ENCODE results near the gene ALDH1A1. TPM values are rescaled to one million over a fixed set of nuclear protein-coding genes. Genes with fewer than 3 reads are reported as not detected.

Gene ALDH1A1
- total RNA-seq, result 1 to 10 TPM in 2 of 5 donors, under 1 TPM in 3; 0.47 to 1.3 (median 0.95) TPM
- total RNA-seq (2013), result 1.3 TPM
- total RNA-seq, result 0 to 12.5 (median 0.32) reads per million in 29 experiments

GRCh38 chr9:72952914-72953313, at the start of gene ALDH1A1:
ALDH1A1 (minus strand) TSS chr9:72953053; CDS start chr9:72953000, 53 bp downstream.
- WGBS (ENCODE audit: insufficient coverage), result 0% methylated on average over 4 of the region's 9 CpGs
- Histone ChIP-seq H3K27me3 (replicated peaks in 1 of 2; ENCODE audit: control insufficient read depth in 2 of 2, extremely low read depth in 1 of 2, insufficient read depth in 2 of 2, low read length in 1 of 2) (no peaks in the 10 kb centered on the region), H3K36me3 (ENCODE audit: control insufficient read depth in 2 of 2, extremely low read depth in 1 of 2, insufficient read depth in 1 of 2, low read length in 1 of 2) (no peaks in the 10 kb centered on the region), H3K27ac (ENCODE audit: low read length) (no peak within 1 kb of the TSS), H3K4me1 (ENCODE audit: control insufficient read depth in 1 of 2, extremely low read depth in 1 of 2, insufficient read depth in 2 of 2, low read length in 2 of 2) (no peaks in the 10 kb centered on the region), H3K4me3 (ENCODE audit: control insufficient read depth in 1 of 2, extremely low read depth in 1 of 2, low read length in 1 of 2) (no peak within 1 kb of the TSS), H3K9me3 (no peaks in the 10 kb centered on the region)
- peaks cover 17 to 19% of the 10 kb centered on the region in 2 donors for H3K27me3 Mint-ChIP-seq
- peaks cover 8 to 13% (median 11%) of the 10 kb centered on the region in 3 donors for H3K4me1 Mint-ChIP-seq
- DNase-seq (peak in 1 of 35 experiments; percentile 2), ATAC-seq (replicated peaks in 1 of 4) (peak in 2 of 4 experiments; percentile 24)
- peaks cover 0 to 3% (median 0%) of the 10 kb centered on the region in 3 donors for H3K9me3 Mint-ChIP-seq
- H3K27ac Mint-ChIP-seq, result no peak within 1 kb of the TSS
- CTCF ChIA-PET, result no interaction called here
- POLR2A ChIA-PET, result no interaction called here
- H3K36me3 Mint-ChIP-seq, result no peaks in the 10 kb centered on the region
- no peak within 1 kb of the TSS for H3K4me3 Mint-ChIP-seq

- ChIA-PET CTCF (interaction anchor here in 1 of 2 donors (0.6 kb wide), 1 partner anchor 77 kb away, joined by 5 read pairs; no protein-coding TSS in a partner anchor), POLR2A (interaction anchor here in 1 of 2 donors (0.6 kb wide), 1 partner anchor 92 kb away, joined by 5 read pairs; no protein-coding TSS in a partner anchor)
- no peak overlapping the region for H3K4me3 ChIP-seq (ENCODE audit: control insufficient read depth in 1 of 2, extremely low read depth in 1 of 2, low read length in 1 of 2)
- Mint-ChIP-seq H3K27ac (no peak overlapping the region), H3K4me3 (no peak overlapping the region), H3K36me3 (no peaks in the 10 kb centered on the region), H3K27me3 (peaks cover 12 to 13% of the 10 kb centered on the region in 2 donors), H3K4me1 (peaks cover 3 to 6% (median 3%) of the 10 kb centered on the region in 3 donors), H3K9me3 (peaks cover 0 to 3% (median 0%) of the 10 kb centered on the region in 3 donors)
- no peaks in the 10 kb centered on the region for H3K4me1 ChIP-seq (ENCODE audit: control insufficient read depth in 1 of 2, extremely low read depth in 1 of 2, insufficient read depth in 2 of 2, low read length in 2 of 2)
- no peak for ATAC-seq (replicated peaks in 1 of 4)
- no peak for DNase-seq
- H3K27ac ChIP-seq (ENCODE audit: low read length), result no peak overlapping the region
- no peaks in the 10 kb centered on the region for H3K9me3 ChIP-seq
- H3K27me3 ChIP-seq (replicated peaks in 1 of 2; ENCODE audit: control insufficient read depth in 2 of 2, extremely low read depth in 1 of 2, insufficient read depth in 2 of 2, low read length in 1 of 2), result peaks cover 0 to 8% of the 10 kb centered on the region in 2 experiments
- WGBS (ENCODE audit: insufficient coverage), result no CpG with 5 or more reads among the region's 3 CpGs
- no peaks in the 10 kb centered on the region for H3K36me3 ChIP-seq (ENCODE audit: control insufficient read depth in 2 of 2, extremely low read depth in 1 of 2, insufficient read depth in 1 of 2, low read length in 1 of 2)
Measured at GRCh38 chr9:73001860-73002259, 49.0 kb upstream of the ALDH1A1 start.

DNA sequence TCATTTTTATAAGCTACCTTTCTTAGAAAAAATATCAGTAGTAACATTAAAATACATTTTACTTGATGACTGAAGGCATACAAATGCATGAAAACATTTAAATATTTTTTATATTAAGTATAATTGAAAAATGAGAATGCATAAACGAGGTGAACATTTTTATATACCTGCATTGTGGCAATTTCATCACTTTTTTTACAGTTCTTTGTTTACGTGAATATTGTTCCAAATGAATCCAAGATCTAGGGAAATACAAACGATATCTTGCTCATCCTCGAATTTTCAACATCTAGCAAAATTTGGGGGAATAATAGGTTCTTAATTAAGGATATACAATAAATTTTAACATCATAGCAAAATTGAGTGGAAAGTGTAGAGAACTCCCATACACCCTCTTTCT, 45.5 kb upstream of the ALDH1A1 start:
- DNase-seq (no peak), ATAC-seq (replicated peaks in 1 of 4) (no peak)
- no peaks in the 10 kb centered on the region for H3K36me3 ChIP-seq (ENCODE audit: control insufficient read depth in 2 of 2, extremely low read depth in 1 of 2, insufficient read depth in 1 of 2, low read length in 1 of 2)
- CTCF ChIA-PET, result no interaction called here
- H3K4me1 ChIP-seq (ENCODE audit: control insufficient read depth in 1 of 2, extremely low read depth in 1 of 2, insufficient read depth in 2 of 2, low read length in 2 of 2), result no peaks in the 10 kb centered on the region
- POLR2A ChIA-PET, result no interaction called here
- H3K9me3 ChIP-seq, result no peaks in the 10 kb centered on the region
- Mint-ChIP-seq H3K4me1 (peaks cover 3 to 6% (median 3%) of the 10 kb centered on the region in 3 donors), H3K4me3 (no peak overlapping the region), H3K36me3 (no peaks in the 10 kb centered on the region), H3K27ac (no peak overlapping the region), H3K27me3 (peaks cover 2 to 3% of the 10 kb centered on the region in 2 donors), H3K9me3 (no peaks in the 10 kb centered on the region)
- H3K4me3 ChIP-seq (ENCODE audit: control insufficient read depth in 1 of 2, extremely low read depth in 1 of 2, low read length in 1 of 2), result no peak overlapping the region
- peaks cover 0 to 4% of the 10 kb centered on the region in 2 experiments for H3K27me3 ChIP-seq (replicated peaks in 1 of 2; ENCODE audit: control insufficient read depth in 2 of 2, extremely low read depth in 1 of 2, insufficient read depth in 2 of 2, low read length in 1 of 2)
- H3K27ac ChIP-seq (ENCODE audit: low read length), result no peak overlapping the region
- WGBS (ENCODE audit: insufficient coverage), result no CpG with 5 or more reads among the region's 4 CpGs

GRCh38 chr9:72997387-72997995, 44.6 kb upstream of the ALDH1A1 start:
- H3K27ac Mint-ChIP-seq, result no peak overlapping the region
- peaks cover 3 to 6% (median 3%) of the 10 kb centered on the region in 3 donors for H3K4me1 Mint-ChIP-seq
- no peak overlapping the region for H3K4me3 ChIP-seq (ENCODE audit: control insufficient read depth in 1 of 2, extremely low read depth in 1 of 2, low read length in 1 of 2)
- H3K27ac ChIP-seq (ENCODE audit: low read length), result no peak overlapping the region
- no peak for ATAC-seq (replicated peaks in 1 of 4)
- H3K4me3 Mint-ChIP-seq, result peak overlapping the region in 1 of 3 donors; percentile 37
- no peak for DNase-seq
- peaks cover 0 to 4% of the 10 kb centered on the region in 2 experiments for H3K27me3 ChIP-seq (replicated peaks in 1 of 2; ENCODE audit: control insufficient read depth in 2 of 2, extremely low read depth in 1 of 2, insufficient read depth in 2 of 2, low read length in 1 of 2)
- POLR2A ChIA-PET, result no interaction called here
- H3K9me3 Mint-ChIP-seq, result no peaks in the 10 kb centered on the region
- peaks cover 2 to 5% of the 10 kb centered on the region in 2 donors for H3K27me3 Mint-ChIP-seq
- no peaks in the 10 kb centered on the region for H3K36me3 Mint-ChIP-seq
- H3K36me3 ChIP-seq (ENCODE audit: control insufficient read depth in 2 of 2, extremely low read depth in 1 of 2, insufficient read depth in 1 of 2, low read length in 1 of 2), result no peaks in the 10 kb centered on the region
- H3K9me3 ChIP-seq, result no peaks in the 10 kb centered on the region
- no peaks in the 10 kb centered on the region for H3K4me1 ChIP-seq (ENCODE audit: control insufficient read depth in 1 of 2, extremely low read depth in 1 of 2, insufficient read depth in 2 of 2, low read length in 2 of 2)
- CTCF ChIA-PET, result no interaction called here
- whole genome bisulfite sequencing (ENCODE audit: insufficient coverage), result 7% methylated on average over 5 of the region's 9 CpGs

GRCh38 chr9:72996684-72997314, 43.9 kb upstream of the ALDH1A1 start:
- H3K27ac ChIP-seq (ENCODE audit: low read length), result no peak overlapping the region
- Mint-ChIP-seq H3K4me3 (no peak overlapping the region), H3K36me3 (no peaks in the 10 kb centered on the region), H3K27ac (no peak overlapping the region), H3K27me3 (peaks cover 2 to 10% of the 10 kb centered on the region in 2 donors), H3K4me1 (peaks cover 3 to 6% (median 3%) of the 10 kb centered on the region in 3 donors), H3K9me3 (no peaks in the 10 kb centered on the region)
- H3K9me3 ChIP-seq, result no peaks in the 10 kb centered on the region
- POLR2A ChIA-PET, result no interaction called here
- H3K36me3 ChIP-seq (ENCODE audit: control insufficient read depth in 2 of 2, extremely low read depth in 1 of 2, insufficient read depth in 1 of 2, low read length in 1 of 2), result no peaks in the 10 kb centered on the region
- CTCF ChIA-PET, result interaction anchor here in 1 of 2 donors (0.6 kb wide), 1 partner anchor 64 kb away, joined by 5 read pairs; no protein-coding TSS in a partner anchor
- no peak overlapping the region for H3K4me3 ChIP-seq (ENCODE audit: control insufficient read depth in 1 of 2, extremely low read depth in 1 of 2, low read length in 1 of 2)
- no peak for ATAC-seq (replicated peaks in 1 of 4)
- H3K4me1 ChIP-seq (ENCODE audit: control insufficient read depth in 1 of 2, extremely low read depth in 1 of 2, insufficient read depth in 2 of 2, low read length in 2 of 2), result no peaks in the 10 kb centered on the region
- H3K27me3 ChIP-seq (replicated peaks in 1 of 2; ENCODE audit: control insufficient read depth in 2 of 2, extremely low read depth in 1 of 2, insufficient read depth in 2 of 2, low read length in 1 of 2), result peaks cover 0 to 4% of the 10 kb centered on the region in 2 experiments
- no peak for DNase-seq

DNA sequence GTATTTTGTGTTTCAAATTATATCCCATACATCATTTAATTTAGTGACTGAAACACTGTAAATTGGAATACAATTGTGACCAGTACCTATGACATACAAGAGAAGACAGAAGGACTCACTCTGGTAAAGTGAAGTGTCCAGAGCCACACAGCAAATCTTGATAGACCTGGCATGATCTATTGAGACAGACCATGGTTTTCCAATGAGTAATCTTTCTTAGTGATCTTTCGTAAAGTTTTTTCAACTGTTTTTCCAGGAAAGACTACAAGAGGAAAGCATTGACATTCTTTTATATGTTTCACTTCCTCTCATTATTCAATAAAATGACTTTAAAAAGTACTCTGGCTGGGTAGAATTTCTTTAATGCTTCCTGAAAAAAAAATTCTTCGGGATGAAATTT, 43.3 kb upstream of the ALDH1A1 start:
- Mint-ChIP-seq H3K36me3 (no peaks in the 10 kb centered on the region), H3K9me3 (no peaks in the 10 kb centered on the region), H3K27ac (no peak overlapping the region), H3K27me3 (peaks cover 0 to 10% of the 10 kb centered on the region in 2 donors), H3K4me3 (no peak overlapping the region), H3K4me1 (peaks cover 3 to 6% (median 3%) of the 10 kb centered on the region in 3 donors)
- H3K4me1 ChIP-seq (ENCODE audit: control insufficient read depth in 1 of 2, extremely low read depth in 1 of 2, insufficient read depth in 2 of 2, low read length in 2 of 2), result no peaks in the 10 kb centered on the region
- WGBS (ENCODE audit: insufficient coverage), result no CpG with 5 or more reads among the region's 2 CpGs
- ChIA-PET POLR2A (no interaction called here), CTCF (interaction anchor here in 1 of 2 donors (0.6 kb wide), 1 partner anchor 63 kb away, joined by 5 read pairs; no protein-coding TSS in a partner anchor)
- peaks cover 0 to 4% of the 10 kb centered on the region in 2 experiments for H3K27me3 ChIP-seq (replicated peaks in 1 of 2; ENCODE audit: control insufficient read depth in 2 of 2, extremely low read depth in 1 of 2, insufficient read depth in 2 of 2, low read length in 1 of 2)
- DNase-seq (no peak), ATAC-seq (replicated peaks in 1 of 4) (no peak)
- H3K9me3 ChIP-seq, result no peaks in the 10 kb centered on the region
- no peak overlapping the region for H3K27ac ChIP-seq (ENCODE audit: low read length)
- no peak overlapping the region for H3K4me3 ChIP-seq (ENCODE audit: control insufficient read depth in 1 of 2, extremely low read depth in 1 of 2, low read length in 1 of 2)
- H3K36me3 ChIP-seq (ENCODE audit: control insufficient read depth in 2 of 2, extremely low read depth in 1 of 2, insufficient read depth in 1 of 2, low read length in 1 of 2), result no peaks in the 10 kb centered on the region

Measured in T-cell (primary cell).